ENCODE results near the gene IGDCC3.

DNA sequence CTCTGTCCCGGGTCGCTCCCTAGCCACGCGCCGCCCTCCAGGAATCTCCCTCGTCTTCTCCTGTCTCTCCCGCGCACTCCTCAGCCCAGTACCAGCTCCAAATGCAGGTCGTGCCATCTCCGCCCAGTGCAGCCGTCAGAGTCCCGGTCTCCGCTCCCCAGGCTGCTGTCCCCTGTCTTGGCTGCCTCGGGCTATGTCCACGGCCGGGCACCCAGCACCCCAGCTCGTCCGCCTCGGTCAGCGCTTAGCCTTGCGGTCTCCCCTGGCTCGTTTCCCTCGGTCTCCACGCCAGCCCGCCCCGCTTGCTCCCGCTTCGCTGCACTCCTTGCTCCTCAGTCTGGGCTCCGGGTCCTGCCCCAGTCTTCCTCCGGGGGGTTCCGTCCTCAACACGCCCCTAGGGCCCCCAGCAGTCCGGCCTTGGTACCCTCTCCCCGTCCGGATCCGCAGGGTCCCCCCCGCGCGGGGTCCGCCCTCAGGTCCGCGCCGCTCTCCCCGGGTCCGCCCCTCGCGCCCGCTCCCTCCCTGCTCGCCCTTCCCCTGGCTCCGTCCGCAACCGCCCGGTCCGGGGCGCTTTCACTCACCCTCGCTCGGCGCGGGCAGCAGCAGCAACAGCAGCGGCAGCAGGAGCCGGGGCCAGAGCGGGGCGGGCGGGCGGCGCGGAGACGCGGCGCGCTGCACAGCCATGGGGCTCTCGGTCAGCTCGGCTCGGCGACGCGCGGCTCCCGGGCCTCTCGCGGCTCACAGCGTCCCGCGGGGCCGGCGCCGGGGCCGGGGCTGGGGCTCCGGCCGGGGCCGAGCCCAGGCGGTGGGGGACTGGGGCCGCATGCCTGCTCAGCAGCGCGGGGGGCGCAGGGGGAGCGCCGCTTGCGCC is 462 bp downstream of the IGDCC3 start:
- TF ChIP-seq, protein P1, sequence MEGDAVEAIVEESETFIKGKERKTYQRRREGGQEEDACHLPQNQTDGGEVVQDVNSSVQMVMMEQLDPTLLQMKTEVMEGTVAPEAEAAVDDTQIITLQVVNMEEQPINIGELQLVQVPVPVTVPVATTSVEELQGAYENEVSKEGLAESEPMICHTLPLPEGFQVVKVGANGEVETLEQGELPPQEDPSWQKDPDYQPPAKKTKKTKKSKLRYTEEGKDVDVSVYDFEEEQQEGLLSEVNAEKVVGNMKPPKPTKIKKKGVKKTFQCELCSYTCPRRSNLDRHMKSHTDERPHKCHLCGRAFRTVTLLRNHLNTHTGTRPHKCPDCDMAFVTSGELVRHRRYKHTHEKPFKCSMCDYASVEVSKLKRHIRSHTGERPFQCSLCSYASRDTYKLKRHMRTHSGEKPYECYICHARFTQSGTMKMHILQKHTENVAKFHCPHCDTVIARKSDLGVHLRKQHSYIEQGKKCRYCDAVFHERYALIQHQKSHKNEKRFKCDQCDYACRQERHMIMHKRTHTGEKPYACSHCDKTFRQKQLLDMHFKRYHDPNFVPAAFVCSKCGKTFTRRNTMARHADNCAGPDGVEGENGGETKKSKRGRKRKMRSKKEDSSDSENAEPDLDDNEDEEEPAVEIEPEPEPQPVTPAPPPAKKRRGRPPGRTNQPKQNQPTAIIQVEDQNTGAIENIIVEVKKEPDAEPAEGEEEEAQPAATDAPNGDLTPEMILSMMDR (IDR thresholded peaks at IDR 0.05; ENCODE audit: low read length) = no peak
- TF ChIP-seq EZH2 (IDR thresholded peaks at IDR 0.05; ENCODE audit: borderline replicate concordance, low read length) = no peak
